GM10847 (cell line): ENCODE results near the gene ZNF599.

Source experiments
- POLR2A ChIP-seq: IDR thresholded peaks from 2 replicates; pipeline ENCODE4 v1.6.1; 2011; ENCODE audit not compliant: insufficient read length; ENCODE audit errors: extremely low read depth

The ZNF599 gene

DNA sequence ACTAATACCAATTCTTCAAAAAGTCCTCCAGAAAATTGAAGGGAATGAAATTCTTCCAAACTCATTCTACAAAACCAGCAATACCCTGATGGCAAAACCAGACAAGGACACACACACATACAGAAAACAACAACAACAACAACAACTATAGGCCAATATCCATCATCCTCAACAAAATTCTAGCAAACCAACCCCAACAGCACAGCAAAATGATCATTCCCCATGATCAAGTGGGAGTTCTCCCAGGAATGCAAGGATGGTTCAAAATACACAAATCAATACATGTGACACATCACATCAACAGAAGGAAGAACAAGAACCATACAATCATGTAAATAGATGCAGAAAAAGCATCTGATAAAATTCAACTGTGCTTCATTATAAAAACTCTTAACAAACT, 57.7 kb downstream of the ZNF599 start:
- no peak for TF ChIP-seq POLR2A

DNA sequence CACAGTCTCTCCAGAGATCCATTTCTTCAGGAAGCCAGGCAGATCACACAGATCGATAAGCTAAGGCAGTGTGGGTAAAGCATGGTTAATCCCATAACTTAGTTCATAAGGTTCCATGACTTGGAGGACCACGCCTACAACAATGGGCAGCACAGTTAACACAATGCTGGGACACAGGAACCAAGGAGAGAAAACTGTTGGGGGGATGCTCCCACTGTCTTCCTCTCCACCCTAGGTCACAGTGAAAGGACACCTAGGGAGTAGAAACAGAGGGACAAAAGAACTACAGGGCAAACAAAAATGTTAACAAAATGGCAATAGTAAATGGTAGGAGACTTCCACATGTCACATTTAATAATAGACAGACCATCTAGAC, 59.8 kb downstream of the ZNF599 start:
- no peak for TF ChIP-seq POLR2A

DNA sequence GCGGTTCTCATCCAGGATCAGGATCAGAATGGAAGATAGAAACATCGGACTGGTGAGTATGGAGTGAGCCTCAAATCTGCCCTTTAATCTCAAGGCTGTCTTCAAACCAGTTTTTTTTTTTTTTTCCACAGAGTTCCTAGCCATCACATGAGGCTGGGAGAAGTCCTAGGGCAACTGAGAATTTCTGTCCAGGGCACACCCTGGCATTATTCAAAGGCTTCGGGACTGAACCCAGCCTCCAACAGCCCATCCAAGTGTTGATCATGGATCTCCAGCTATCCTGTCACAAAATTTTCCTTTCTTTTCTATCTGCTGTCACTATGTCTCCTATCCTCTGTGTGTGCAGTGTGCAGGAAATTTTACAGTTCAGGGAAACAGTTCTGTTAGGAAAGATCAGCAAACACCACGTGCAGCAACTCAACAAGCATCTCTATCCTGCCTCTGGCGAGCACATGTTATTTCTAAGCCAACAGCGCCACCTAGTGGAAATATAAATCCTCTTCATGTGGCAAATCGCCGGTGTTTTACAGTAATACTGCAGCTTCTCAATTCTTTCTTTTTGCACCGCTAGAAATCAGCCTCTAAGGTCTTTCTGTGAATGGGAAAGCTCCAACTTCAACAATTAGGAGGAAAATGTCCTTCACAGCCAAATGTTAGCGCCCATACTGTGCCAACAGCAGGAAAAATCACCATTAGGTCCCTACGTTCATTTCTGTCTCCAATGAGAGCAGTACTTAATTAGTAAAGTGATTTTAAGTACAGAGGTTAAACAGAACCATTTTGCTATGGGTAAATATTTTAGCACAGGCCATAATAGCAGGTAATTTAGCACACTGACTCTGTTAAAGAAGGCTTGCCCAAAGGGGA, 60.4 kb downstream of the ZNF599 start:
- TF ChIP-seq POLR2A: no peak

DNA sequence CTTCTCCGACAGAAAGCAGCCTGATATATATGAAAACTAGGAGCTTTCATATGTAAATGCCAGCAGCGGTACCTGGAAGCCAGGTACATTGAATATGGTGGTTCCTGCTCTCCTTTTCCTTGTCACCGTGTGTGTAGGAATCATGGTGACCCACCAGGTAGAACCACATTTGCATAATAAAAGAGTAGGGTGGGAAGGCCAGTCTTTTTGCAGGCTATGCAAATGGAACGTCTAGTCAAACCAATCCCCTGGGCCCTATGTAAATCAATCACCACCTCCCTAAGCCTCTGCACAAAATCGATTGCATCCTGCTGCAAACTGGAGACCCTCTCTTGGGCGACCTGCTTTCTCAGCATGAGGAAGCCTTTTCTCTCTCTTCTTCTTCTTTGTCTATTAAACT, 61.1 kb downstream of the ZNF599 start:
- no peak for TF ChIP-seq POLR2A
